H1 (cell line): ENCODE results near the gene SLC35F3. TPM values are rescaled to one million over a fixed set of nuclear protein-coding genes. Genes with fewer than 3 reads are reported as not detected.

Experiments
- CTCF ChIA-PET: fragments of 300-600 bp; sonication (Branson Sonifier 250); formaldehyde crosslinking; loops from one replicate; lab custom pipeline; 2021; ENCODE audit not compliant: partially characterized antibody; lab: Charles Lee
- POLR2A ChIA-PET: fragments of 300-600 bp; sonication (Branson Sonifier 250); formaldehyde crosslinking; loops from one replicate; lab custom pipeline; 2021; ENCODE audit warnings: inconsistent platforms; ENCODE audit not compliant: partially characterized antibody; lab: Charles Lee
- DNase-seq, 2 experiments: peaks; one replicate each; pipeline versions ENCODE4 v3.0.0 to v3.0.0-alpha.2; 2010 to 2022; ENCODE audit warnings: low spot score in 2 of 2, low read depth in 1 of 2, mixed read lengths in 1 of 2
- FAIRE-seq: peaks from 2 replicates; lab custom pipeline; 2011; peaks lifted over from hg19 to GRCh38; lab: Jason Lieb, UNC
- H2AFZ ChIP-seq: 2 replicates; pipeline ENCODE4 v1.8.1; 2012; ENCODE audit warnings: low read length, inconsistent platforms
- H2AK5ac ChIP-seq: 2 replicates; pipeline ENCODE4 v1.6.1; 2013; ENCODE audit warnings: low read depth, low read length
- H2BK120ac ChIP-seq: replicated peaks from 2 replicates; pipeline ENCODE3; 2013; ENCODE audit warnings: low read depth, low read length, inconsistent platforms
- H2BK12ac ChIP-seq: 2 replicates; pipeline ENCODE4 v1.6.1; 2013; ENCODE audit warnings: low read depth, low read length
- H2BK15ac ChIP-seq: 2 replicates; pipeline ENCODE4 v1.6.1; 2013; ENCODE audit warnings: low read length
- H2BK20ac ChIP-seq: 2 replicates; pipeline ENCODE4 v1.6.1; 2013; ENCODE audit warnings: low read length
- H2BK5ac ChIP-seq: 2 replicates; pipeline ENCODE4 v1.6.1; 2013; ENCODE audit warnings: low read depth, low read length
- H3K14ac ChIP-seq: 2 replicates; pipeline ENCODE4 v1.6.1; 2013; ENCODE audit warnings: inconsistent platforms; ENCODE audit not compliant: insufficient read length
- H3K18ac ChIP-seq: 2 replicates; pipeline ENCODE4 v1.6.1; 2013; ENCODE audit warnings: low read length; ENCODE audit errors: extremely low read depth
- H3K23ac ChIP-seq: 2 replicates; pipeline ENCODE4 v1.6.1; 2013; ENCODE audit warnings: inconsistent platforms; ENCODE audit not compliant: insufficient read length
- H3K23me2 ChIP-seq: 2 replicates; pipeline ENCODE4 v1.6.1; 2013; ENCODE audit warnings: low read depth, low read length
- H3K27ac ChIP-seq: 2 replicates; pipeline ENCODE4 v1.6.1; 2011; ENCODE audit warnings: low read depth, low read length, inconsistent platforms
- H3K27me3 ChIP-seq, 4 experiments: replicated peaks in 1 of 4; 1 replicate in 1 of 4; 2 replicates in 3 of 4; pipeline versions ENCODE4 v1.6.1 to v1.8.1; 2011 to 2013; ENCODE audit warnings: low read length in 3 of 4, mild to moderate bottlenecking in 3 of 4, inconsistent platforms in 2 of 4, mixed read lengths in 2 of 4, moderate library complexity in 1 of 4; ENCODE audit not compliant: control insufficient read depth in 3 of 4, insufficient read depth in 3 of 4; ENCODE audit errors: extremely low read depth in 1 of 4
- H3K36me3 ChIP-seq, 4 experiments: 2 replicates each; pipeline versions ENCODE4 v1.6.1 to v1.8.1; 2011 to 2013; ENCODE audit warnings: mild to moderate bottlenecking in 4 of 4, low read length in 3 of 4, moderate library complexity in 2 of 4, control low read depth in 1 of 4, inconsistent platforms in 1 of 4; ENCODE audit not compliant: insufficient read depth in 4 of 4, control insufficient read depth in 2 of 4
- H3K4ac ChIP-seq: replicated peaks from 2 replicates; pipeline ENCODE3; 2013; ENCODE audit warnings: low read length, low read depth, mixed read lengths, inconsistent platforms; ENCODE audit not compliant: insufficient read length
- H3K4me1 ChIP-seq, 4 experiments: replicated peaks in 1 of 4; 1 replicate in 1 of 4; 2 replicates in 3 of 4; pipeline versions ENCODE4 v1.6.1 to v1.8.1; 2011 to 2013; ENCODE audit warnings: low read length in 3 of 4, inconsistent platforms in 2 of 4, mixed read lengths in 1 of 4; ENCODE audit not compliant: insufficient read depth in 4 of 4, control insufficient read depth in 3 of 4
- H3K4me2 ChIP-seq, 2 experiments: 2 replicates each; pipeline versions ENCODE4 v1.6.1 to v1.8.1; 2011 to 2013; ENCODE audit warnings: low read depth in 2 of 2, low read length in 2 of 2, control low read depth in 1 of 2, inconsistent platforms in 1 of 2, mild to moderate bottlenecking in 1 of 2; ENCODE audit not compliant: insufficient read depth in 1 of 2
- H3K4me3 ChIP-seq, 4 experiments: fragments of 200-600, 300-600 bp in 1 of 4; sonication (generic), shearing (Covaris generic), sonication (Bioruptor Twin) in 1 of 4; 2 replicates each; pipeline versions ENCODE4 v1.5.1 to v1.8.1; 2011 to 2016; ENCODE audit warnings: low read length in 4 of 4, low read depth in 3 of 4, control low read depth in 2 of 4, inconsistent platforms in 2 of 4, mild to moderate bottlenecking in 2 of 4, mixed read lengths in 1 of 4, moderate library complexity in 1 of 4; ENCODE audit not compliant: insufficient read depth in 2 of 4; ENCODE audit errors: extremely low read depth in 1 of 4
- H3K56ac ChIP-seq: replicated peaks from 2 replicates; pipeline ENCODE3; 2013; ENCODE audit warnings: low read depth, mild to moderate bottlenecking, mixed read lengths, low read length, inconsistent platforms; ENCODE audit not compliant: insufficient read length
- H3K79me1 ChIP-seq: 2 replicates; pipeline ENCODE4 v1.6.1; 2013; ENCODE audit warnings: low read depth, low read length, control low read depth
- H3K79me2 ChIP-seq, 2 experiments: 2 replicates each; pipeline versions ENCODE4 v1.6.1 to v1.8.1; 2012 to 2013; ENCODE audit warnings: low read length in 2 of 2, mild to moderate bottlenecking in 2 of 2, inconsistent platforms in 1 of 2; ENCODE audit not compliant: insufficient read depth in 2 of 2, control insufficient read depth in 1 of 2
- H3K9ac ChIP-seq, 4 experiments: replicated peaks in 1 of 4; 1 replicate in 1 of 4; 2 replicates in 3 of 4; pipeline versions ENCODE4 v1.6.1 to v1.8.1; 2011 to 2013; ENCODE audit warnings: low read depth in 3 of 4, low read length in 3 of 4, control low read depth in 2 of 4, mild to moderate bottlenecking in 2 of 4, moderate library complexity in 2 of 4, inconsistent platforms in 1 of 4; ENCODE audit errors: extremely low read depth in 1 of 4
- H3K9me3 ChIP-seq, 2 experiments: 2 replicates each; pipeline versions ENCODE4 v1.6.1 to v1.8.1; 2012 to 2013; ENCODE audit warnings: mild to moderate bottlenecking in 2 of 2, moderate library complexity in 2 of 2, control low read depth in 1 of 2, inconsistent platforms in 1 of 2, low read depth in 1 of 2, low read length in 1 of 2, mixed read lengths in 1 of 2; ENCODE audit not compliant: insufficient read depth in 2 of 2
- H4K20me1 ChIP-seq, 2 experiments: replicated peaks in 1 of 2; 2 replicates each; pipeline versions ENCODE3 to v1.8.1; 2011 to 2013; ENCODE audit warnings: inconsistent platforms in 2 of 2, low read length in 2 of 2, mild to moderate bottlenecking in 1 of 2; ENCODE audit not compliant: insufficient read depth in 2 of 2, control insufficient read depth in 1 of 2
- H4K5ac ChIP-seq: 2 replicates; pipeline ENCODE4 v1.6.1; 2013; ENCODE audit warnings: low read length, low read depth, mixed read lengths, inconsistent platforms; ENCODE audit not compliant: insufficient read length
- H4K8ac ChIP-seq: 2 replicates; pipeline ENCODE4 v1.8.0; 2013; ENCODE audit warnings: mild to moderate bottlenecking, moderate library complexity, low read length, inconsistent platforms; ENCODE audit not compliant: insufficient read depth; ENCODE audit errors: extremely low read depth
- H4K91ac ChIP-seq: replicated peaks from 2 replicates; pipeline ENCODE3; 2013; ENCODE audit warnings: low read length, mixed read lengths, inconsistent platforms; ENCODE audit not compliant: insufficient read length
- ATF3 ChIP-seq: IDR thresholded peaks from 2 replicates; pipeline ENCODE4 v1.6.1; 2011; ENCODE audit warnings: low read depth, mild to moderate bottlenecking, low read length; ENCODE audit not compliant: insufficient read depth
- BRCA1 ChIP-seq: IDR thresholded peaks from 2 replicates; pipeline ENCODE4 v1.6.1; 2012; ENCODE audit warnings: low read depth, low read length, improper control_type of control experiment
- EZH2 ChIP-seq: fragments of 200-600 bp; sonication (generic); IDR thresholded peaks from 2 replicates; pipeline ENCODE4 v1.7.1; 2012; ENCODE audit warnings: low read depth, mild to moderate bottlenecking, moderate library complexity, low read length, inconsistent platforms; ENCODE audit not compliant: severe bottlenecking
- HDAC2 ChIP-seq, 2 experiments: fragments of 300-600 bp in 1 of 2; sonication (generic) in 1 of 2; IDR thresholded peaks; 2 replicates each; pipeline ENCODE4 v1.6.1; 2011 to 2012; ENCODE audit warnings: low read depth in 2 of 2, low read length in 2 of 2, mild to moderate bottlenecking in 2 of 2, moderate library complexity in 2 of 2, borderline replicate concordance in 1 of 2, inconsistent platforms in 1 of 2
- NANOG ChIP-seq: IDR thresholded peaks from 2 replicates; pipeline ENCODE4 v1.6.1; 2011; ENCODE audit warnings: low read length, low read depth, mild to moderate bottlenecking, inconsistent platforms; ENCODE audit not compliant: insufficient read depth, poor library complexity, severe bottlenecking
- PHF8 ChIP-seq: fragments of 200-600 bp; sonication (generic); conservative IDR thresholded peaks from 2 replicates; pipeline ENCODE4 v1.7.1; 2012; ENCODE audit warnings: low read depth, mild to moderate bottlenecking, inconsistent platforms, low read length, moderate library complexity
- RFX5 ChIP-seq: IDR thresholded peaks from 2 replicates; pipeline ENCODE4 v1.6.1; 2011; ENCODE audit warnings: low read depth, low read length, improper control_type of control experiment, borderline replicate concordance
- SIN3A ChIP-seq, 2 experiments: IDR thresholded peaks in 1 of 2; conservative IDR thresholded peaks in 1 of 2; 2 replicates each; pipeline ENCODE4 v1.6.1; 2011 to 2012; ENCODE audit warnings: low read length in 2 of 2, improper control_type of control experiment in 1 of 2, low read depth in 1 of 2, mild to moderate bottlenecking in 1 of 2
- SIX5 ChIP-seq: IDR thresholded peaks from 2 replicates; pipeline ENCODE4 v1.6.1; 2011; ENCODE audit warnings: mild to moderate bottlenecking, low read depth, low read length
- SP2 ChIP-seq: IDR thresholded peaks from 2 replicates; pipeline ENCODE4 v1.6.1; 2012; ENCODE audit warnings: mild to moderate bottlenecking, low read length, inconsistent platforms
- TBP ChIP-seq: IDR thresholded peaks from 2 replicates; pipeline ENCODE4 v1.6.1; 2011; ENCODE audit warnings: low read depth, low read length, improper control_type of control experiment
- WGBS, 2 experiments: shearing (Covaris generic) in 1 of 2; methylation state at CpG; one replicate each; pipeline versions ENCODE4 v1.1.6 to v1.1.7; 2013 to 2015; ENCODE audit warnings: low lambda C conversion rate in 2 of 2, mixed read lengths in 2 of 2, inconsistent platforms in 1 of 2, low coverage in 1 of 2, missing lambda C conversion rate in 1 of 2; ENCODE audit not compliant: insufficient replicate concordance in 2 of 2, insufficient coverage in 1 of 2, insufficient read length in 1 of 2; ENCODE audit errors: extremely low coverage in 1 of 2, missing lambda C conversion rate in 1 of 2; 5-methylcytosine and 5-hydroxymethylcytosine counted together
- polyA plus RNA-seq, 7 experiments: library from polyadenylated mRNA; depleted of rRNA in 3 of 7; stranded (reverse) in 5 of 7; unstranded in 2 of 7; fragments of >200 nt in 5 of 7; fragments of 200-250 nt in 2 of 7; gene quantifications; 1 replicate in 5 of 7; 2 replicates in 1 of 7; 4 replicates in 1 of 7; pipeline versions ENCODE4 v1.2.1 to v1.2.3, GENCODE V29; 2011 to 2013; ENCODE audit warnings: missing spikeins in 2 of 7, mixed read lengths in 2 of 7
- total RNA-seq: library from RNA; stranded (reverse); fragmentation: NEBNext Ultra II Directional; extraction: Animal tissue kit (Norgen Biotek cat#: 25700); gene quantifications from 2 replicates; pipeline ENCODE4 v1.2.1, GENCODE V29; 2021

Gene SLC35F3
- total and polyA plus RNA-seq, 2 of the 8 experiments (the other 6 are each of a cell fraction or from before 2014, with no cell fraction given), result 0.78 to 1.2 TPM

GRCh38 chr1:233988963-233989696 is 84.7 kb downstream of the SLC35F3 start:
- H3K27me3 ChIP-seq, result no peaks in the 10 kb centered on the region
- H3K23ac ChIP-seq, result no peak overlapping the region
- no peak overlapping the region for H3K9ac ChIP-seq
- no peak overlapping the region for H3K18ac ChIP-seq
- no peak overlapping the region for H2BK20ac ChIP-seq
- ChIA-PET POLR2A (no interaction called here), CTCF (interaction anchor here (1.3 kb wide), 1 partner anchor 17 kb away, joined by 3 read pairs; no protein-coding TSS in a partner anchor)
- H3K23me2 ChIP-seq, result no peaks in the 10 kb centered on the region
- no peak overlapping the region for H3K4me2 ChIP-seq
- no peak overlapping the region for H3K56ac ChIP-seq
- no peaks in the 10 kb centered on the region for H4K20me1 ChIP-seq
- H3K36me3 ChIP-seq, result no peaks in the 10 kb centered on the region
- H3K79me1 ChIP-seq, result no peaks in the 10 kb centered on the region; the same call in 1 of the 2 replicates
- 85% methylated on average over 2 of the region's 2 CpGs; no CpG with 5 or more reads in 1 of the 2 experiments for WGBS, 2 experiments
- H2AK5ac ChIP-seq, result no peak overlapping the region
- DNase-seq, result no peak
- no peaks in the 10 kb centered on the region for H3K79me2 ChIP-seq
- H3K4me3 ChIP-seq, result no peak overlapping the region
- no peak overlapping the region for H4K5ac ChIP-seq
- H3K4ac ChIP-seq, result no peak overlapping the region
- H2BK5ac ChIP-seq, result no peak overlapping the region
- no peak overlapping the region for H4K8ac ChIP-seq
- H4K91ac ChIP-seq, result no peak overlapping the region
- no peaks in the 10 kb centered on the region; a peak in 1 of 7 replicates for H3K4me1 ChIP-seq
- H2BK120ac ChIP-seq, result no peak overlapping the region
- H3K27ac ChIP-seq, result no peak overlapping the region
- FAIRE-seq, result no peak
- H2AFZ ChIP-seq, result no peak overlapping the region
- no peak overlapping the region for H3K14ac ChIP-seq
- no peaks in the 10 kb centered on the region for H3K9me3 ChIP-seq
- H2BK15ac ChIP-seq, result no peak overlapping the region
- H2BK12ac ChIP-seq, result no peak overlapping the region
- TF ChIP-seq BRCA1 (no peak), TBP (no peak), ATF3 (no peak), EZH2 (no peak), PHF8 (no peak), RFX5 (no peak), SIX5 (no peak), HDAC2 (IDR thresholded peaks at IDR 0.05; ENCODE audit: borderline replicate concordance in 1 of 2, low read depth in 2 of 2, low read length in 2 of 2) (no peak), SP2 (no peak), SIN3A (conservative IDR thresholded peaks at IDR 0.05 in 1 of 2, IDR thresholded peaks at IDR 0.05 in 1 of 2; ENCODE audit: low read depth in 1 of 2, low read length in 2 of 2) (no peak), NANOG (no peak)
